GM21367 (cell line): Measurements from ENCODE around the gene MARK2.

Experiments used
- ATAC-seq: cut with Tn5 transposase; IDR thresholded peaks from one replicate; pipeline ENCODE4 v1.9.1; 2021; ENCODE audit not compliant: unreplicated experiment

The MARK2 gene

GRCh38 chr11:63879598-63880402 is 40.9 kb downstream of the MARK2 start:
- no peak for ATAC-seq

DNA sequence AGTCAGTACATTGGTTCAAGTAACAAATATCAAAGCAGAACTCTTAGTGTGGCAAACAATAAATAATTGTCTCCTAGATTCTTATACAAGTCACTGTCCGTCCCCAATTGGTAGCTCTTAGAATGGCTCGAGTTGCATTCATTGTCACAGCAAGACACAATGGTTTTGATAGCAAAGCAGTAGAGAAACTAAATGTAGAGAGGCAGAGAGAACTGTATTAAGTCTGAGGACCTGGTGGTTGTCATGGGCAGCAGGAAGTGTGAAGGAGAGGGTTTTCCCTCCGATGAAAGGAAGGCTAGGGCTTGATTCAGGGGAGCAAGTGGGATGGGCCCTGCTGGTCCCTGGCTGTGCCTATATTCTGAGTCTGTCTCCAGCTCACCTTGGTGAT is 41.5 kb downstream of the MARK2 start:
- ATAC-seq, result no peak

DNA sequence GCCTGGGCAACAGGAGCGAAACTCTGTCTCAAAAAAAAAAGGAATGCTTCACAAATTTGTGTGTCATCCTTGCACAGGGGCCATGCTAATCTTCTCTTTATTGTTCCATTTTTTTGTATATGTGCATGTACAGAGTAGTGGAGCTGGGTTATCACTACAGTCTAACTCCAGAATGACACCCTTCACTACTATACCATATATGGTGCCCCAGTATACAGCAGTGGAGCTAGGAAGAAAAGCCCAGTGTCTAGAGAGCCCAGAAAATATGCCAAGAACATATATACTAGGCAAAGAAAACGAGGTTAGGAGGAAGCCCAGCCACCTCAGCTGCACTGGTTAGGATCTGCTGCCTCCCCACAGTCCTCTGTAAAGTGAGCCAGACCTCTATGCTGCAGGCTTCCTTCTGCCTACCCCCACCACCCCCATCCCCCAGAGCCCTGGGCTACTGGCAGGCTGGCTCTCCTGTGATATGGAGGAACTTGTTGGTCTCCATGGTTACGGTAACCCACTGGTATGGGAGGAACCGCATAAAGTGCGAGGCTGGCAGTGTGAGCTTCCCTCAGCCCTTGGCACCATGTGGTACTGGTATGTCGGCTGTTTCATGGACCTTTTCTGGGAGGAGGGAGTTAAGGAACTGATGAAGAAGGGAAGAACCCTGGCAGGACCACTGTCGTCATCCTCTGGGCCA is 43.8 kb downstream of the MARK2 start:
- ATAC-seq, result no peak

DNA sequence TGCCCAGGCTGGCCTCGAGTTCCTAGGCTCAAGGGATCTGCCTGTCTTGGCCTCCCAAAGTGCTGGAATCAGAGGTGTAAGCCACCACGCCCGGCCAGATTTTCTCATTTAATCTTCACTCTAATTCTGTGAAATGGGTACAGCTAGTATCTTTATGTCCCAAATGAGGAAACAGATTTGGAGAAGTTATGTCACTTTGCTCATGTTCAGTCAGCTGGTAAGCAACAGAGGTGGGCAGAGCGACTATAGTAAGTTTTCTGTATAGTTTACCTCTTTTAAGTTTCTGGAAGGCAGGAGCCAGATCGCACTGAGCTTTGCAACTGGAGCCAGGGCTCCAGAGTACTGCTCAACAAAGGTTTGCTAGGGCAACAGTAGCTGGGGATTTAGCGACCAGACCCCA is 44.9 kb downstream of the MARK2 start:
- no peak for ATAC-seq

DNA sequence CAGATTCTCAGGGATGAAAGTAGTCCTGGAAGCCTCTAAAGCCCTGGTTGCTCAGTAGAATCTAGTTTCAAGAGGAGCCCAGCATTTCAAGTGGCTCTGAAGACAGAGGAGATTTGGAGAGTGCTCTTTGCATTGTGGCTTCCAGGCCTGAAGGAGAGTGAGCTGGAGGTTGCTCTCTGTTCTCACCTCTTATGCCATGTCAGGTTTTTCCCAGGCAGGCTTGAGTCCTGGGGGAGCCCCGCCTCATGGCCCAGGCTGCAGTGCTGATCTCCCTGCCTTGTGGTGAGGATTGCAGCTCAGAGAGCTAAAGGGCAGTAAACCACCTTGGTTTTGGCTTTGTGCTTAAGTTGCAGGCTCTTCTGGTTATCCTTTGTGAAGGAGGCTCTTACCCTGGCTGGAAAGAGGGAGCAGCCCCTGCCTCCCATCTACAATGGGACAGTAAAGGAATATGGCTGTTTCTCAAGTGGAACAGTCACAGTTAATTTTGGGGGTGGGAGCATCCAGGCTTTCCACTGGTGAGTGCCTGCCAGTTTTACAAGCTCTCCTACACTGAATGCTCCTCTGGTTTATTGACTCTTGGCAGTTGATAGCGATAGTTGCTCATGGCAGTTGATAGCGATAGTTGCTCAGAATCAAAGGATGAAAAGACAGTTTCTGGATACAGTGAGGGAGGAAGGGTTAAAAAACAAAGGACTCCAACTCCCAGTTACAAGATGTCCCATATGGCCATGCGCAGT is 45.5 kb downstream of the MARK2 start:
- no peak for ATAC-seq

DNA sequence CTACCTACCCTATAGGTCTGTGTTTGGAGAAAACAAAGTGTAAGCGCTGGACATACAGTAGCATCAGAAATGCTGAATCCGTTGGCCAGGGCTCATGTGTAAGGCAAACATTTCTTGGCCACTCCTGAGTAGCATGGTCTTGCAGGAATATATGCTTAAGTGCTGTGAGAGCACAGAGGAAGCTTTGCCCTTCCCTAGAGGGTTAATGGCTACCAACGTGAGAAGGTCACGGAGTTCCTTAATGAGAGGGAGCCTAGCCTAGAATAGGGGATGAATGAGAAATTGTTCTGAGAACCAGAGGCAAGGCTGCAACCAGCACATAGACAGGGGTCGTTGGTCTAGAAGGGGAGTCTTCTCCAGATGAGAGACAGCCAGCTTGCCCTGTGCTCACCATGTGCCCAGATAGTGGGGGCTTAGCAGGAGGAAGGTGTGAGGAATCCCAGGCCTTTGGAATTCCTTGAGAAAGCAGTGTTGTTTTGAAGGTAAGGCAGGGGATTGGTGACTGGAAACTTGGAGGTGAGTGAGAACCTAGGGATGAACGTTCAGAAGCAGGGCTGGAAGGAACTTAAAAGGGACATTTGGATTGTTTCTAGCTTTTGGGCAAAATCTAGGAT is 48.6 kb downstream of the MARK2 start:
- ATAC-seq, result no peak

DNA sequence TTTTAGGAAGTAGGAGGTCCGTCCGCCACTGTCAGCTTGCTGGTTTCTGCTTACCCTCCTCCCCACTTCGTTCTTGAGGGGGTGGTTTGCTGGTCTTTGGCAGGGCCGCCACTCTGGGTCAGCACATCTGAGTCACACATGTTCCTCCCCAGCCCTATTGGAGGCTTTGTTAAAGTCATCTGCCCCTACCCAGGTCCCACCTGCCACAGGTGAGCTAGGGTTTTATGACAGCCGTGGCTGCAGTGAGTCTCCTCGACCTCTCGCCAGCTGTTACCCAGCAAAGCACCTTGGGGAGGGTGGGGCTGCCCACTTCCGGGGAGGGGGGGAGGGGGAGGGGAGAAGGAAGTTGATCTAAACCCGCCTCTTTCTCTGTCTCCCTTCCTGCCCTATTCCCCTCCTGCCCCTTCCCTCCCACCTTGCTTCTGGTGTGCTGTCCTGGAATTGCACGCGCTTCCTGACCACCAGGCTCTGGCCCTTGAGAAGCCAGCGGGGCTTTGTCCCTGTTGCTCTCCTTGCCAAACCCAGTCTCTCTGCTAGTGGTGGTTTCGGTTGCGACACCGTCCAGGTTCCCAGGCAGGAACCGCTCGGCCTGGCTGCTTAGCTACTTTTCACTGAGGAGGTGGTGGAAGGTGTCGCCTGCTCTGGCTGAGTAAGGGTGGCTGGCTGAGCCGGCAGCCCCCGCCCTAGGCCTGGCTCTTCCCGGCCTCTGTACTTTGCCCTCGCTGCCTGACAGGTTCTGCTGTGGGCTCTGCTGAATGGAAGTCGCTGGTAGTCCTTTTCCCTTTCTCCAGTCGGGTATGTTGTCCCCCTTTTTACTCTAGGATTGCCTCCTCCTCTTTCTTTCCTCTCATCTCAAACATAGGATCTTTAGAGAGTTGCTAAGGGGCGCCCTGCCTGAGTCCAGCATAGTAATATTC is 49.5 kb downstream of the MARK2 start:
- ATAC-seq, result no peak

DNA sequence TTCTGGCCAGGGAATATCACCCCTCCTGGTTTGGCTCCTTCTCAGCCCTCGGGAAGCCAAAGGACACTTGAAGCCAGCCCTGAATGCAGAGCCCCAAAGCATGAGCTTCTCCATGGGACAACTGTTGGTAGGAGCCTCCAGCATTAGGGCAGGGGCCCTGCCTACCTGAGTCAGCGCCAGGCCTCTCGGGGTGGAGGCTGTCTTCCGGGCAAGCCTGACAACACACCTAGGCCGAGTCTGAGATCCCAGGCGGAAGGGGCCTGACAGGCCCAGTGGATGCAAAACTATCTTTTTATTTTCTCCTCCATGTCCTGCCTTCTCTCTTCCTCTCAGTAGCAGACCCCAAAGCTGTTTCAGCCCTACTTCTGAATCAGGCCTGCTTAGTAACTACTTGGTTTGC is 50.4 kb downstream of the MARK2 start:
- no peak for ATAC-seq

- no peak for ATAC-seq
These were observed 51.5 kb downstream of the MARK2 start for GRCh38 chr11:63890368-63890767.

- ATAC-seq, result no peak
These were observed 53.3 kb downstream of the MARK2 start for GRCh38 chr11:63892228-63892627.

DNA sequence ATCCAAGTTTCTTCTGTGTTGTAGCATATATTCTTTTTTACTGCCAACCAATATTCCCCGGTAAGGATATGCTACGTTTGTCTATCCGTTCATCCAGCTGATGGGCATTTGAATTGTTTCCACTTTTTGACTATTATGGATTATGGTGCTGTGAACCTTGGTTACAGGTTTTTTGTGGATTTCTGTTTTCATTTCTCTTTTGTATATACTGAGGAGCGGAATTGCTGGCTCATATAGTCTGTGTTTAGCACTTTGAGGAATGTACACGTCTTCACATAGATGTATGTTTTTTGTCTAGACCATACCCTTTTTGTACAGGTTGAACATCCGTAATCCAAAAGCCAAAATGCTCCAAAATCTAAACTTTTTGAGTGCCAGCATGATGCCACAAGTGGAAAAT is 54.4 kb downstream of the MARK2 start:
- ATAC-seq, result no peak

DNA sequence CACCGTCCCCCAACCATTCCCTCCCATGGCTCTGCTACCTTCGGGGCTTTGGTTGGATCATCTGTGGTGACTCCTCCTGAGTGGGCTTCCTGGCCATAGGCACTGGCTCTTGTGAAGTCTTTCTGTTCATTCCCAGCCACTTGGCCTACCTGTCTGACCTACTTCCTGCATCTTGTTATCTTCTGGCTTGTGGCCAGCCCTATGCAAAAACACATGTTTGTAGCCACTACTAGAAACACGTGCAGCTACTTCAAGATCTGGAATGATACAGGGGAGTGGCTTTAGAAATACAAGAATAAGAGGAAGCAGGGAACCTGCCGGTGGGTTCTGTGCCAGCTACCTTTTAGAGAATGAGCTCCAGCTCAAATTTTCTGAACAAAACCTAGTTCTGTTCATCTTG is 57.2 kb downstream of the MARK2 start:
- no peak for ATAC-seq

GRCh38 chr11:63897459-63898146 is 58.7 kb downstream of the MARK2 start:
- ATAC-seq, result no peak

GRCh38 chr11:63901660-63902059 is 62.8 kb downstream of the MARK2 start:
- ATAC-seq, result no peak

- no peak for ATAC-seq
These were observed 65.0 kb downstream of the MARK2 start for GRCh38 chr11:63903884-63904283.

DNA sequence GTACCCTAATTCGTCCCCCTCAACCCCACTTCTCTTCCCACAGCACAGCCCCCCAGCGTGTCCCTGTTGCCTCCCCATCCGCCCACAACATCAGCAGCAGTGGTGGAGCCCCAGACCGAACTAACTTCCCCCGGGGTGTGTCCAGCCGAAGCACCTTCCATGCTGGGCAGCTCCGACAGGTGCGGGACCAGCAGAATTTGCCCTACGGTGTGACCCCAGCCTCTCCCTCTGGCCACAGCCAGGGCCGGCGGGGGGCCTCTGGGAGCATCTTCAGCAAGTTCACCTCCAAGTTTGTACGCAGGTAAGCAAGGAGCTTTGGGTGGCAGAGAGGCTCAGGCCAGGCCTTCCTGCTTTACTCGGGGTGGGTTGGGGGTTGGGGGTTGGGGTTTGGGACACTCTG is 65.8 kb downstream of the MARK2 start:
- ATAC-seq, result no peak

DNA sequence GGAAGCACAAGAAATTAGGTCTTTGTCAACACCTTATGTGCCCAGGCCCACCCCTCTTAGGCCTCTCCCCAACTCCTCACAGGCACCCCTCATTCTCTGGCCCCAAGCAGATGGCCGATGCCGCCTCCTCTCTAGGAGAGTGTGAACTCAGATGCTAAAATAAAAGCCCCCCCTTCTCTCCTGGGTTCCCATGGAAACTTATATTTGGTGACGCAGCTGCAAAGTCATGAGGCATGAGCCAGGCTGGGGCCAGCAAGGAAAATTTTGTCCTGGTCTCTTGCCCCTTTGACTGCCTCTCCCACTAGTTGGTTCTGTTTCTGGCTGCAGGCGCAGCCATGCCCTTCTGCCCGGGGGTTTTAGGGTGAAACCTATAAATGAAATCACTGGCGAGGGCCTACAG is 66.3 kb downstream of the MARK2 start:
- ATAC-seq, result no peak

DNA sequence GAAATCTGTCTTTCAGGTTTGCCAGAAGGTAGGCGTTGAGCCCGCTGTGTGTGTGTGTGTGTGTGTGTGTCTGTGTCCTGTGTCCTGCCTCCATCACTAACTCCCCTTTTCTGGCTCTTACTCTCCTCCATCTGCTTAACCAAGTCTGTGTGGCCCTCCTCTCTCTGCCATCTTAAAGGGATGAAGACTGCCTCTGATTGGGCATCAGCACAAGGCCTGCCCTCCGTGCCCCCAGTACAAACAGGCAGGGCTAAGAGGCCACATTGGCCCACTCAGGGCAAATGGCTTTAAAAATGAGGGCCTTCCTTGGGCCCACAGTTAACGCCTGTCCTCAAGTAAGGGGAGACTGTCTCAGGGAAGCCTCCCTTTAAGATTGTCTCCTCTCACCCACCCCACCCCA is 67.2 kb downstream of the MARK2 start:
- no peak for ATAC-seq

GRCh38 chr11:63906585-63906984 is 67.7 kb downstream of the MARK2 start:
- no peak for ATAC-seq

- no peak for ATAC-seq
These were observed 68.2 kb downstream of the MARK2 start for GRCh38 chr11:63907063-63907462.
